HG03095 (cell line): ENCODE results near the gene COL20A1.

Experiments
- ATAC-seq: cut with Tn5 transposase; IDR thresholded peaks from one replicate; pipeline ENCODE4 v1.9.1; 2021; ENCODE audit warnings: moderate library complexity; ENCODE audit not compliant: unreplicated experiment

COL20A1 gene

GRCh38 chr20:63306673-63307537, 13.9 kb downstream of the COL20A1 start:
- ATAC-seq: no peak

GRCh38 chr20:63307538-63308217, 14.7 kb downstream of the COL20A1 start:
- ATAC-seq: no peak

- ATAC-seq: no peak
Measured at GRCh38 chr20:63308218-63308911, 15.4 kb downstream of the COL20A1 start.

GRCh38 chr20:63309261-63310071, 16.5 kb downstream of the COL20A1 start:
- no peak for ATAC-seq

GRCh38 chr20:63310265-63310991, 17.4 kb downstream of the COL20A1 start:
- no peak for ATAC-seq

- no peak for ATAC-seq
Measured at GRCh38 chr20:63311186-63311832, 18.3 kb downstream of the COL20A1 start.

- no peak for ATAC-seq
Measured at GRCh38 chr20:63311833-63312243, 18.9 kb downstream of the COL20A1 start.

- no peak for ATAC-seq
Measured at GRCh38 chr20:63312273-63312672, 19.3 kb downstream of the COL20A1 start.

GRCh38 chr20:63312690-63313348, 19.8 kb downstream of the COL20A1 start:
- ATAC-seq: no peak

- no peak for ATAC-seq
Measured at GRCh38 chr20:63313349-63314014, 20.5 kb downstream of the COL20A1 start.

- no peak for ATAC-seq
Measured at GRCh38 chr20:63314015-63314471, 21.1 kb downstream of the COL20A1 start.

GRCh38 chr20:63314566-63315239, 21.7 kb downstream of the COL20A1 start:
- ATAC-seq: no peak

GRCh38 chr20:63315240-63315689, 22.3 kb downstream of the COL20A1 start:
- no peak for ATAC-seq

GRCh38 chr20:63315731-63316491, 22.9 kb downstream of the COL20A1 start:
- ATAC-seq: no peak

- no peak for ATAC-seq
Measured at GRCh38 chr20:63316502-63316921, 23.5 kb downstream of the COL20A1 start.

- ATAC-seq: no peak
Measured at GRCh38 chr20:63317061-63317460, 24.1 kb downstream of the COL20A1 start.
